LNCAP (cell line): ENCODE results near the gene CELF4.

ENCODE experiments used
- TF ChIP-seq, protein P1 (sequence below): fragments of 450-650 bp; IDR thresholded peaks from 2 replicates; pipeline ENCODE4 v1.5.1; 2017; ENCODE audit warnings: mild to moderate bottlenecking

CELF4 gene

DNA sequence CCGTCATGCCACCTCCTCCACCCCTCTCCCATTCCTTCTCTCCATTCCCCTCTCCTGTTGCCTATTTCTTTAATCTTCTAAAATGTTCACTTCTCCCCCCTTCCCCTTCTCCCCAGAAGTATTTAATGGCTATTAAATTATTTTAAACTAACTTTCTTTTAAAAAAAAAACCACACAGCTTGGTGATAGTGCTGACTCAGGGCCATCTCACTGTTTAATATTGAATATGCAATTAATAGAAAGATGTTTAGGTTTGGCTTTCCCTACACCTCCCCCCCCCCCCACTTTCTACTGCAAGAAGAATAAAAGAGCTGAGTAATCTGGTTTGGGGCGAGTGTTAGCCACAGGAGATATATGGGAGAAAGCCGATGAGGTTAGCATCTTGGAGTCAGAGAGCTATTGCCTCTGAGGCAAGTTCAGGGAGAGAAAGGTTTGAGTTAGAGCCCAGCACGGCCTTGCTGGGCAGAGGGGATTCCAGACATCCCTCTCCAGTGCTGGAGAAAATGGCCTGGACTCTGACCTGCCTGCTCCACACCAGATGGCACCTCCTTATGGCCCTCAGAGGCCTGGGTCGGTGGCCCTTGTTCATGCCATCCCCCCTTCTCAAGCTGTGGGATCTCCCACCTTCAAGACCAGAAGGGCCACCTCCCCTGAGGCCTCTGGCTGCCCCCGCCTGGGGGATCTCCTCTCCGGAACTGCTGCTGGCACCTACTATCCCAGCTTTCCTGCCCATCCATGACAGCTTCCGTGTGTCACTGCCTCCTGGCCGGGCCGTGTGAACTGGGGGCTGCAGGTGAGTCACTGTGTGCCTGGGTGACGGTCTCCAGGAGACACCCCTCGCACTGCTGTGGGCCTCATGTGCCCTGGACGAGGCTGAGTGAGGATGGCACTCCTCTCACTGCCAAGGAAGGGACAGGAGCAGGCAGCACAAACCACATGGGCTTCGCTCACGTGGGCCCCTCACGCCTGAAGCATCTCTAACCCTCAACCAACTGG is 246.9 kb downstream of the CELF4 start:
- TF ChIP-seq, protein P1, sequence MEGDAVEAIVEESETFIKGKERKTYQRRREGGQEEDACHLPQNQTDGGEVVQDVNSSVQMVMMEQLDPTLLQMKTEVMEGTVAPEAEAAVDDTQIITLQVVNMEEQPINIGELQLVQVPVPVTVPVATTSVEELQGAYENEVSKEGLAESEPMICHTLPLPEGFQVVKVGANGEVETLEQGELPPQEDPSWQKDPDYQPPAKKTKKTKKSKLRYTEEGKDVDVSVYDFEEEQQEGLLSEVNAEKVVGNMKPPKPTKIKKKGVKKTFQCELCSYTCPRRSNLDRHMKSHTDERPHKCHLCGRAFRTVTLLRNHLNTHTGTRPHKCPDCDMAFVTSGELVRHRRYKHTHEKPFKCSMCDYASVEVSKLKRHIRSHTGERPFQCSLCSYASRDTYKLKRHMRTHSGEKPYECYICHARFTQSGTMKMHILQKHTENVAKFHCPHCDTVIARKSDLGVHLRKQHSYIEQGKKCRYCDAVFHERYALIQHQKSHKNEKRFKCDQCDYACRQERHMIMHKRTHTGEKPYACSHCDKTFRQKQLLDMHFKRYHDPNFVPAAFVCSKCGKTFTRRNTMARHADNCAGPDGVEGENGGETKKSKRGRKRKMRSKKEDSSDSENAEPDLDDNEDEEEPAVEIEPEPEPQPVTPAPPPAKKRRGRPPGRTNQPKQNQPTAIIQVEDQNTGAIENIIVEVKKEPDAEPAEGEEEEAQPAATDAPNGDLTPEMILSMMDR: no peak

DNA sequence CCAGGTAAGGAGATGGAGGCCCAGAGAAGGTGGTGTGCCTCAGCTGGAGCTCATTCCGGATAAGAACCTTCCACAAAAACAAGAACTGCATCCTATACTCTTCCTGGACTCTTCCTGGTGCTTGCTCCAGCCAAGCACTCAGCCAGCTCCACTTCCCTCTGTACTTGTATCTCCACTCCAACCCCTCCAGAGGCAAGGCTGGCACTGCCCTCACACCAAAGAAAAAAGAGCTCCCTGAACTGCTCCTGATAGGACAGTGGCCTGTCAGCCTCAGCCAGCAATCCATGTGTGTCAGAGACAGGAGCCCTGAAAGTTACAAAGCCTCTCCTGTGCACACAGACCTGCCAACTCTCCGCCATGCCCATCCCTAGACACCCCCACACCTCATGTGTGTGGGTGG is 248.1 kb downstream of the CELF4 start:
- TF ChIP-seq, protein P1: no peak

DNA sequence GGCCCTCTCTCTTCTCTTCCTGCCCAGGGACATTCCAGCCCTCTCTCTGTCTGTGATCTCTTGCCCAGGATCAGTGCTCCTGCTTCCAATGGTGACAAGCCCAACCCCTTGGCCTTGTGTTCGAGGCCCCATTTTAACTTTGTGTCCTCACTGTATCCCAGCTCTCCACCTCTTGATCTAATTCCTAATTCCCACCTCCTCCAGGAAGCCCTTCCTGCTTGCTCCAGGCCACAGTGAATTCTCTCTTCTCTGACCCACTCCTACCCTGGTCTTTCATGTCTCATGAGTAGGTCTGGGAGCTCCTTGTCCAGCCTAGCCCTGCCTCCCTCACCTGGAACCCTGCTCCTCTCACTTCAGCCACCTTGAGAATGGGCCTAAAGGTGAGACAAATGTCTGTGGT is 249.1 kb downstream of the CELF4 start:
- TF ChIP-seq, protein P1: no peak

GRCh38 chr18:37315935-37316334 is 249.7 kb downstream of the CELF4 start:
- TF ChIP-seq, protein P1: no peak

GRCh38 chr18:37314534-37314933 is 251.1 kb downstream of the CELF4 start:
- TF ChIP-seq, protein P1: no peak

- TF ChIP-seq, protein P1: no peak
Observed at GRCh38 chr18:37313624-37314023, 252.0 kb downstream of the CELF4 start.

- TF ChIP-seq, protein P1: no peak
Observed at GRCh38 chr18:37309861-37310260, 255.7 kb downstream of the CELF4 start.
